SK-N-SH (cell line): ENCODE data around the gene ARL14EP. TPM values are rescaled to one million over a fixed set of nuclear protein-coding genes. Genes with fewer than 3 reads are reported as not detected.

Experiments used
- CTCF ChIA-PET: fragments of 300-600, 350-600 bp; formaldehyde crosslinking; extraction: SDS; loops from one replicate; lab custom pipeline; 2021; lab: Yijun Ruan, JAX
- POLR2A ChIA-PET: fragments of 350-600 bp; sonication (Branson Sonifier 250); formaldehyde crosslinking; extraction: SDS; loops from one replicate; lab custom pipeline; 2020; ENCODE audit warnings: antibody characterized with exemption, inconsistent platforms; lab: Yijun Ruan, JAX
- DNase-seq: peaks from one replicate; pipeline ENCODE4 v3.0.0; 2012
- H2AFZ ChIP-seq: fragments of 200-600 bp; sonication (generic); 2 replicates; pipeline ENCODE4 v1.8.1; 2016; ENCODE audit warnings: antibody characterized with exemption, mild to moderate bottlenecking, low read depth
- H3F3A ChIP-seq: fragments of 200-600 bp; sonication (generic); replicated peaks from 2 replicates; pipeline ENCODE3; 2016; ENCODE audit warnings: antibody characterized with exemption, mild to moderate bottlenecking; ENCODE audit not compliant: insufficient read depth
- H3K27ac ChIP-seq, 2 experiments: fragments of 200-500 bp in 1 of 2; fragments of 200-600 bp in 1 of 2; sonication (Bioruptor generic) in 1 of 2; sonication (generic), shearing (Covaris generic) in 1 of 2; 2 replicates each; pipeline versions ENCODE4 v1.5.1 to v1.6.1; 2014 to 2016; ENCODE audit warnings: low read depth in 2 of 2, inconsistent platforms in 1 of 2, low read length in 1 of 2, mild to moderate bottlenecking in 1 of 2, mixed read lengths in 1 of 2
- H3K27me3 ChIP-seq: fragments of 200-600 bp; sonication (generic), shearing (Covaris generic); 2 replicates; pipeline ENCODE4 v1.6.1; 2016; ENCODE audit warnings: mixed run types; ENCODE audit not compliant: insufficient read depth
- H3K36me3 ChIP-seq, 2 experiments: fragments of 200-500 bp in 1 of 2; fragments of 200-600 bp in 1 of 2; sonication (Bioruptor generic) in 1 of 2; sonication (generic) in 1 of 2; replicated peaks in 1 of 2; 2 replicates each; pipeline versions ENCODE3 to v1.5.1; 2014 to 2016; ENCODE audit warnings: low read length in 1 of 2, mild to moderate bottlenecking in 1 of 2; ENCODE audit not compliant: insufficient read depth in 2 of 2, control insufficient read depth in 1 of 2
- H3K4me1 ChIP-seq, 2 experiments: fragments of 200-500 bp in 1 of 2; fragments of 200-600 bp in 1 of 2; sonication (Bioruptor generic) in 1 of 2; sonication (generic), shearing (Covaris generic) in 1 of 2; 2 replicates each; pipeline versions ENCODE4 v1.5.1 to v1.6.1; 2014 to 2016; ENCODE audit warnings: low read depth in 1 of 2, low read length in 1 of 2, mixed run types in 1 of 2; ENCODE audit not compliant: insufficient read depth in 2 of 2, control insufficient read depth in 1 of 2
- H3K4me2 ChIP-seq: fragments of 200-600 bp; sonication (generic), shearing (Covaris generic); 2 replicates; pipeline ENCODE4 v1.6.1; 2017; ENCODE audit warnings: mixed run types
- H3K4me3 ChIP-seq, 2 experiments: fragments of 200-500 bp in 1 of 2; fragments of 200-600 bp in 1 of 2; sonication (Bioruptor generic) in 1 of 2; sonication (generic), shearing (Covaris generic) in 1 of 2; 2 replicates each; pipeline versions ENCODE4 v1.5.1 to v1.8.1; 2014 to 2016; ENCODE audit warnings: low read depth in 2 of 2, inconsistent platforms in 1 of 2, low read length in 1 of 2, mild to moderate bottlenecking in 1 of 2, mixed read lengths in 1 of 2, moderate library complexity in 1 of 2
- H3K79me2 ChIP-seq: fragments of 200-600 bp; sonication (generic); 2 replicates; pipeline ENCODE4 v1.8.1; 2017; ENCODE audit warnings: mild to moderate bottlenecking; ENCODE audit not compliant: insufficient read depth
- H3K9ac ChIP-seq: fragments of 200-600 bp; sonication (generic); 2 replicates; pipeline ENCODE4 v1.6.1; 2017; ENCODE audit warnings: mixed run types
- H3K9me2 ChIP-seq: fragments of 200-600 bp; sonication (generic); 2 replicates; pipeline ENCODE4 v1.6.1; 2017; ENCODE audit warnings: mixed run types
- H3K9me3 ChIP-seq: fragments of 200-600 bp; sonication (generic); 2 replicates; pipeline ENCODE4 v1.6.1; 2017; ENCODE audit warnings: mixed run types, mild to moderate bottlenecking, moderate library complexity
- H4K20me1 ChIP-seq: fragments of 200-600 bp; sonication (generic); 2 replicates; pipeline ENCODE4 v1.6.1; 2017; ENCODE audit warnings: mild to moderate bottlenecking, mixed run types; ENCODE audit not compliant: insufficient read depth
- CHD2 ChIP-seq: fragments of 150-350 bp; IDR thresholded peaks from 2 replicates; pipeline ENCODE4 v1.6.1; 2018; ENCODE audit warnings: low read length; ENCODE audit not compliant: partially characterized antibody
- FOSL2 ChIP-seq: IDR thresholded peaks from 2 replicates; pipeline ENCODE4 v1.4.0; 2012; ENCODE audit warnings: low read depth, mild to moderate bottlenecking, moderate library complexity, borderline replicate concordance
- FOXM1 ChIP-seq: IDR thresholded peaks from 2 replicates; pipeline ENCODE4 v1.4.0; 2012; ENCODE audit warnings: low read depth, mild to moderate bottlenecking
- GABPA ChIP-seq: IDR thresholded peaks from 2 replicates; pipeline ENCODE4 v1.4.0; 2012; ENCODE audit warnings: low read depth, mild to moderate bottlenecking
- GATA2 ChIP-seq: sonication (generic); formaldehyde crosslinking; IDR thresholded peaks from 2 replicates; pipeline ENCODE4 v1.5.0; 2020; ENCODE audit warnings: mild to moderate bottlenecking, missing genetic modification reagents
- IRF3 ChIP-seq: fragments of 150-350 bp; IDR thresholded peaks from 2 replicates; pipeline ENCODE4 v1.6.1; 2016; ENCODE audit warnings: mild to moderate bottlenecking, low read depth, low read length
- MEF2A ChIP-seq: IDR thresholded peaks from 2 replicates; pipeline ENCODE4 v1.4.0; 2012; ENCODE audit warnings: low read depth, borderline replicate concordance
- MXI1 ChIP-seq: IDR thresholded peaks from 2 replicates; pipeline ENCODE4 v1.6.1; 2012; ENCODE audit warnings: mild to moderate bottlenecking, low read depth, low read length, improper control_type of control experiment
- NFIC ChIP-seq: IDR thresholded peaks from 2 replicates; pipeline ENCODE4 v1.4.0; 2012; ENCODE audit warnings: borderline replicate concordance
- NRF1 ChIP-seq: IDR thresholded peaks from 2 replicates; pipeline ENCODE4 v1.6.1; 2012; ENCODE audit warnings: low read depth, mild to moderate bottlenecking, low read length
- POLR2AphosphoS5 ChIP-seq: IDR thresholded peaks from 2 replicates; pipeline ENCODE4 v1.6.1; 2012; ENCODE audit warnings: low read depth, low read length
- REST ChIP-seq: IDR thresholded peaks from 2 replicates; pipeline ENCODE4 v1.6.1; 2012; ENCODE audit warnings: mild to moderate bottlenecking, low read depth, low read length, moderate library complexity
- RXRA ChIP-seq: IDR thresholded peaks from 2 replicates; pipeline ENCODE4 v1.4.0; 2012; ENCODE audit warnings: low read depth, mild to moderate bottlenecking, borderline replicate concordance
- SIN3A ChIP-seq: IDR thresholded peaks from 2 replicates; pipeline ENCODE4 v1.6.1; 2012; ENCODE audit warnings: low read depth, mild to moderate bottlenecking, low read length, moderate library complexity, borderline replicate concordance
- SMC3 ChIP-seq: IDR thresholded peaks from 2 replicates; pipeline ENCODE4 v1.6.1; 2012; ENCODE audit warnings: low read depth, low read length, improper control_type of control experiment
- TAF1 ChIP-seq: IDR thresholded peaks from 2 replicates; pipeline ENCODE4 v1.6.1; 2012; ENCODE audit warnings: low read depth, mild to moderate bottlenecking, low read length, moderate library complexity, borderline replicate concordance
- TCF12 ChIP-seq: IDR thresholded peaks from 2 replicates; pipeline ENCODE4 v1.4.0; 2012
- USF1 ChIP-seq: IDR thresholded peaks from 2 replicates; pipeline ENCODE4 v1.4.0; 2012; ENCODE audit warnings: low read depth, borderline replicate concordance
- USF2 ChIP-seq: fragments of 150-350 bp; IDR thresholded peaks from 2 replicates; pipeline ENCODE4 v1.6.1; 2017; ENCODE audit warnings: antibody characterized with exemption, low read length, low read depth, borderline replicate concordance
- YY1 ChIP-seq: IDR thresholded peaks from 2 replicates; pipeline ENCODE4 v1.4.0; 2012; ENCODE audit warnings: low read depth, mild to moderate bottlenecking
- WGBS: methylation state at CpG from one replicate; pipeline ENCODE4 v1.1.6; 2017; ENCODE audit warnings: low lambda C conversion rate; 5-methylcytosine and 5-hydroxymethylcytosine counted together
- polyA plus RNA-seq, 3 experiments: library from polyadenylated mRNA; depleted of rRNA; stranded (reverse); fragments of >200 nt; gene quantifications; 2 replicates each; pipeline ENCODE4 v1.2.3, GENCODE V29; 2012
- TF ChIP-seq, protein P1 (sequence below): IDR thresholded peaks from 2 replicates; pipeline ENCODE4 v1.4.0; 2012; ENCODE audit warnings: low read depth

Gene ARL14EP
- polyA plus RNA-seq, 1 of the 3 experiments (the other 2 are of a cell fraction), result 7.0 TPM

GRCh38 chr11:30310623-30311022, 12.3 kb upstream of the ARL14EP start:
- no peak for DNase-seq
- Histone ChIP-seq H3K9me3 (no peaks in the 10 kb centered on the region; the same call in 1 of the 2 replicates), H3K27ac (no peak overlapping the region), H3K79me2 (no peaks in the 10 kb centered on the region), H3K36me3 (no peaks in the 10 kb centered on the region), H2AFZ (no peak overlapping the region), H3K4me1 (no peaks in the 10 kb centered on the region), H3K4me3 (no peak overlapping the region), H3F3A (no peaks in the 10 kb centered on the region), H4K20me1 (no peaks in the 10 kb centered on the region), H3K9me2 (no peaks in the 10 kb centered on the region), H3K9ac (no peak overlapping the region), H3K27me3 (no peaks in the 10 kb centered on the region), H3K4me2 (no peak overlapping the region)
- POLR2A ChIA-PET, result interaction anchor here (0.6 kb wide), 1 partner anchor 19 kb away, joined by 3 read pairs; no protein-coding TSS in a partner anchor
- TF ChIP-seq POLR2AphosphoS5, result no peak
- no peak for TF ChIP-seq TAF1
- TF ChIP-seq GABPA, result no peak
- TF ChIP-seq NFIC, result no peak
- no peak for TF ChIP-seq USF2
- TF ChIP-seq FOXM1, result no peak
- CTCF ChIA-PET, result no interaction called here
- WGBS, result 53% methylated on average over 1 of the region's 1 CpG

DNA sequence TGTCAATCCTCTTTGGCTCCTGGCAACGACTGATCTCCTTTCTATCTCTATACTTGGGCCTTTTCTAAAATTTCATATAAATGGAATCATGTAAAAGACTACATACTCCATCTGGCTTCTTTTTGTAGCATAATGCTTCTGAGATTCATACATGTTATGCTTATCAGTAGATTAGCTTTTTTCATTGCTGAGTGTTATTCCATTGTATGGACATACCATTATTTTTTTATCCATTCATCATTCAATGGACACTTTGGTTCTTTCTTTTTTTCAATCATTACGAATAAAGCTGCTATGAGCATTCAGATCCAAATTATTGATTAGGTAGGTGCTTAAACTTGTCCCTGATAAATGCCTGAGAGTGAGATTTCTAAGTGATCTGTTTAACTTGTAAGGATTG, 11.7 kb upstream of the ARL14EP start:
- H3K27ac ChIP-seq, result no peak overlapping the region
- POLR2A ChIA-PET, result no interaction called here
- no peaks in the 10 kb centered on the region for H3K9me2 ChIP-seq
- no peak overlapping the region for H2AFZ ChIP-seq
- no peaks in the 10 kb centered on the region for H3F3A ChIP-seq
- DNase-seq, result no peak
- TF ChIP-seq SIN3A (no peak), RXRA (no peak), NRF1 (no peak), SMC3 (no peak), POLR2AphosphoS5 (no peak), REST (no peak), NFIC (no peak), TCF12 (no peak), IRF3 (no peak), YY1 (no peak), CHD2 (no peak), GABPA (no peak), MXI1 (no peak), FOSL2 (no peak), USF1 (no peak), MEF2A (no peak), GATA2 (CRISPR knock-in tag) (no peak)
- TF ChIP-seq, protein P1, sequence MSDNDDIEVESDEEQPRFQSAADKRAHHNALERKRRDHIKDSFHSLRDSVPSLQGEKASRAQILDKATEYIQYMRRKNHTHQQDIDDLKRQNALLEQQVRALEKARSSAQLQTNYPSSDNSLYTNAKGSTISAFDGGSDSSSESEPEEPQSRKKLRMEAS, result no peak
- TF ChIP-seq, all 33 proteins: peak for 0
- WGBS, result 12% methylated on average over 2 of the region's 2 CpGs
- no peaks in the 10 kb centered on the region for H3K27me3 ChIP-seq
- H3K4me2 ChIP-seq, result no peak overlapping the region
- no peaks in the 10 kb centered on the region; the same call in 1 of the 2 replicates for H3K9me3 ChIP-seq
- no peaks in the 10 kb centered on the region for H4K20me1 ChIP-seq
- CTCF ChIA-PET, result interaction anchor here (0.6 kb wide), 1 partner anchor 24 kb away, joined by 3 read pairs; no protein-coding TSS in a partner anchor
- H3K36me3 ChIP-seq, result no peaks in the 10 kb centered on the region
- H3K79me2 ChIP-seq, result no peaks in the 10 kb centered on the region
- H3K4me1 ChIP-seq, result no peaks in the 10 kb centered on the region
- H3K9ac ChIP-seq, result no peak overlapping the region
- H3K4me3 ChIP-seq, result no peak overlapping the region
